H1 (cell line): Measurements from ENCODE around the gene SLC44A1. TPM values are rescaled to one million over a fixed set of nuclear protein-coding genes. Genes with fewer than 3 reads are reported as not detected.

Source experiments
- EGR1 ChIP-seq: IDR thresholded peaks from 2 replicates; pipeline ENCODE4 v1.6.1; 2011; ENCODE audit warnings: low read depth, low read length, borderline replicate concordance
- TAF7 ChIP-seq: optimal IDR thresholded peaks from 2 replicates; pipeline ENCODE3; 2011; ENCODE audit warnings: low read depth, mild to moderate bottlenecking, inconsistent platforms, low read length, moderate library complexity, borderline replicate concordance
- polyA plus RNA-seq, 7 experiments: library from polyadenylated mRNA; depleted of rRNA in 3 of 7; stranded (reverse) in 5 of 7; unstranded in 2 of 7; fragments of >200 nt in 5 of 7; fragments of 200-250 nt in 2 of 7; gene quantifications; 1 replicate in 5 of 7; 2 replicates in 1 of 7; 4 replicates in 1 of 7; pipeline versions ENCODE4 v1.2.1 to v1.2.3, GENCODE V29; 2011 to 2013; ENCODE audit warnings: missing spikeins in 2 of 7, mixed read lengths in 2 of 7
- total RNA-seq: library from RNA; stranded (reverse); fragmentation: NEBNext Ultra II Directional; extraction: Animal tissue kit (Norgen Biotek cat#: 25700); gene quantifications from 2 replicates; pipeline ENCODE4 v1.2.1, GENCODE V29; 2021

The SLC44A1 gene
- total and polyA plus RNA-seq, 2 of the 8 experiments (the other 6 are each of a cell fraction or from before 2014, with no cell fraction given): 30.5 to 71.2 TPM

DNA sequence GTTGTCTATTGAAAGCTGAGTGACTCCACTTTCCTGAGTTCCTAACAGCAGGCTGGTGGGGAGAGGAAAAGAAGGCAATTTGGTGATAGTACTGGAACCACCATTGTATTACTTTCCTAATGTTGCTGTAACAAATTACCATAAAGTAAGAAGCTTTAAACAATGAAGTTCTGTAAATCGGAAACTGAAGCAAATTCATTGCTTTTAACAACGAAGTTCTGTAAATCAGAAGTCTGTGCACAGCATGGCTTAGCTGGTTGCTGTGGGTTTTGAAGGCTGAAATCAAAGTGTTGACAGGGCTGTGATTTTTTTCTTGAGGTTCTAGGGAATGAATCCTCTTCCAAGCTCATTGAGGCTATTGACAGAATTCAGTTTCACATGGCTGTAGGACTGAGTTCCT is 72.3 kb downstream of the SLC44A1 start (continued):
- TF ChIP-seq TAF7: no peak
- TF ChIP-seq EGR1: no peak
